Sigmoid colon (tissue), 7 donors: ENCODE data around the gene ANO4. TPM values are rescaled to one million over a fixed set of nuclear protein-coding genes. Genes with fewer than 3 reads are reported as not detected.

Source experiments
- DNase-seq: peaks from one replicate; pipeline ENCODE4 v3.0.0-alpha.2; 2019
- H3K27ac ChIP-seq, 4 donors: fragments of 200-600 bp; sonication (generic); one replicate each; pipeline ENCODE4 v1.5.1; 2016 to 2019; ENCODE audit warnings: mild to moderate bottlenecking in 1 of 4
- H3K27me3 ChIP-seq, 3 donors: fragments of 200-600 bp; sonication (generic); one replicate each; pipeline ENCODE4 v1.5.1; 2019; ENCODE audit warnings: mild to moderate bottlenecking in 1 of 3
- H3K36me3 ChIP-seq, 4 donors: fragments of 200-600 bp; sonication (generic); one replicate each; pipeline ENCODE4 v1.5.1; 2016 to 2019
- H3K4me1 ChIP-seq, 4 donors: fragments of 200-600 bp; sonication (generic); one replicate each; pipeline ENCODE4 v1.5.1; 2017 to 2019
- H3K4me3 ChIP-seq, 4 donors: fragments of 200-600 bp; sonication (generic); one replicate each; pipeline ENCODE4 v1.5.1; 2017 to 2019; ENCODE audit warnings: mild to moderate bottlenecking in 2 of 4, moderate library complexity in 1 of 4
- H3K9me3 ChIP-seq, 4 donors: fragments of 200-600 bp in 3 of 4; sonication (generic) in 3 of 4; one replicate each; pipeline versions ENCODE4 v1.5.1 to v1.6.1; 2013 to 2019
- EP300 ChIP-seq, 4 donors: sonication (generic); formaldehyde crosslinking; IDR thresholded peaks; one replicate each; pipeline ENCODE4 v1.6.1; 2017; ENCODE audit warnings: antibody characterized with exemption in 4 of 4
- POLR2A ChIP-seq, 2 donors: fragments of 450-650 bp; IDR thresholded peaks; one replicate each; pipeline ENCODE4 v1.6.1; 2016; ENCODE audit warnings: antibody characterized with exemption in 2 of 2, mild to moderate bottlenecking in 2 of 2, moderate library complexity in 2 of 2
- POLR2AphosphoS5 ChIP-seq, 4 donors: sonication (generic); formaldehyde crosslinking; IDR thresholded peaks; one replicate each; pipeline ENCODE4 v1.6.1; 2017; ENCODE audit warnings: antibody characterized with exemption in 4 of 4
- WGBS, 2 donors: extraction: QIAGEN DNeasy Blood & Tissue Kit; methylation state at CpG; one replicate each; pipeline ENCODE4 v1.1.7; 2013; 5-methylcytosine and 5-hydroxymethylcytosine counted together
- intact Hi-C: fragments of 100-400 bp; cut with DNase I; formaldehyde crosslinking; loops from one replicate; pipeline ENCODE4 v1.15.1; 2023
- polyA plus RNA-seq, 3 donors: library from polyadenylated mRNA; stranded (reverse); fragments of 200-250 nt; gene quantifications; one replicate each; pipeline ENCODE4 v1.2.3, GENCODE V29; 2013
- total RNA-seq, 4 donors: library from RNA; depleted of rRNA; stranded (reverse); fragments of >200 nt; gene quantifications; one replicate each; pipeline ENCODE4 v1.1.0, GENCODE V29; 2016
- TF ChIP-seq, protein P1 (sequence below), 4 experiments: fragments of 450-650 bp in 3 of 4; fragments of 200-600 bp in 1 of 4; IDR thresholded peaks; one replicate each; pipeline ENCODE4 v1.5.1; 2016 to 2019; ENCODE audit warnings: antibody characterized with exemption in 4 of 4, mild to moderate bottlenecking in 3 of 4, moderate library complexity in 2 of 4
- donor health status: healthy with polysubstance abuse.
- donor health status: Bipolar disorder and iron deficiency.
- donor health status: healthy.

The ANO4 gene
- total and polyA plus RNA-seq, 7 donors = 0.09 to 3.3 (median 0.41) TPM; not detected in 2

DNA sequence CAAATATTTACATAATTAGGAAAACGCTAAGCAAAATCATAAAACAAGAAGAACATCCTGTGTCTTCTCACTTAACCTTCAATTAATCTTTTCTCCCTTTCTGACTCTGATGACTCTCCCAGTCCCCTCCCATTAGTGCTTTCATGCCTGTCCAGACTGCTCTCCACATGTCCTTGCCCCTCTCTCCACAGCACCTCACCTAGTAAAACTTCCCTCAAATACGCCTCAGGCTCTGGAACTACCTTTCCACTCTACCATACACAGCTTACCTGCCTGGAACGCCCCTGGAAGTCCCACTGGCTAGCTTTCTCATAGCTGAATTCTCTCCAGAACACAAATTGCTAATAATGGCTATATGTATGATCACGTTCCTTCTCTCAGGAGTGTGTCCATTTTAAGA, 370.7 kb downstream of the ANO4 start:
- Histone ChIP-seq H3K4me1 (no peaks in the 10 kb centered on the region), H3K27me3 (no peaks in the 10 kb centered on the region), H3K36me3 (no peaks in the 10 kb centered on the region), H3K9me3 (no peaks in the 10 kb centered on the region), H3K4me3 (no peak overlapping the region), H3K27ac (no peak overlapping the region)
- no peak for DNase-seq
- TF ChIP-seq POLR2AphosphoS5 (IDR thresholded peaks at IDR 0.05) (no peak), EP300 (IDR thresholded peaks at IDR 0.05) (no peak), POLR2A (IDR thresholded peaks at IDR 0.05) (no peak)
- TF ChIP-seq, protein P1, sequence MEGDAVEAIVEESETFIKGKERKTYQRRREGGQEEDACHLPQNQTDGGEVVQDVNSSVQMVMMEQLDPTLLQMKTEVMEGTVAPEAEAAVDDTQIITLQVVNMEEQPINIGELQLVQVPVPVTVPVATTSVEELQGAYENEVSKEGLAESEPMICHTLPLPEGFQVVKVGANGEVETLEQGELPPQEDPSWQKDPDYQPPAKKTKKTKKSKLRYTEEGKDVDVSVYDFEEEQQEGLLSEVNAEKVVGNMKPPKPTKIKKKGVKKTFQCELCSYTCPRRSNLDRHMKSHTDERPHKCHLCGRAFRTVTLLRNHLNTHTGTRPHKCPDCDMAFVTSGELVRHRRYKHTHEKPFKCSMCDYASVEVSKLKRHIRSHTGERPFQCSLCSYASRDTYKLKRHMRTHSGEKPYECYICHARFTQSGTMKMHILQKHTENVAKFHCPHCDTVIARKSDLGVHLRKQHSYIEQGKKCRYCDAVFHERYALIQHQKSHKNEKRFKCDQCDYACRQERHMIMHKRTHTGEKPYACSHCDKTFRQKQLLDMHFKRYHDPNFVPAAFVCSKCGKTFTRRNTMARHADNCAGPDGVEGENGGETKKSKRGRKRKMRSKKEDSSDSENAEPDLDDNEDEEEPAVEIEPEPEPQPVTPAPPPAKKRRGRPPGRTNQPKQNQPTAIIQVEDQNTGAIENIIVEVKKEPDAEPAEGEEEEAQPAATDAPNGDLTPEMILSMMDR (IDR thresholded peaks at IDR 0.05) = no peak
- 63 to 75% methylated on average over 4 of the region's 4 CpGs for WGBS, 2 donors
- intact Hi-C loops = no loop called here

DNA sequence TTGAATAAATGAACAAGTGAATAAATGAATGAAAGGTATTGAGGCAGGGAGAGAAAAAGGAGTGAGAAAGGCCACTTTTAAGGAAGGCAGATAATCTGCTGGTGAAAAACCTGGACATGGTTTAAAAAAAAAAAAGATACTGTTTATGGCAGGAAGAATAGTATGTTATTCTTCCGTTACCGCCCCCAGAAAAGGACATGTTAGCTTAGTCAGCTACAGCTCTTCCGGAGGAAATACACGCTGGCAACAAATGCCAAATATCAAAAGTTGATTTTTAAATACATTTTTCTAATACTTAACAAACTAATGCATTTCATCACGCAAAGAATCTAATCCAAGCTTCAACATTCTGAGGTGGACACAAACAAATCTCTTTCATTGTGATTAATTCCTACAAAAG, 372.3 kb downstream of the ANO4 start:
- Histone ChIP-seq H3K4me1 (no peaks in the 10 kb centered on the region), H3K27me3 (no peaks in the 10 kb centered on the region), H3K9me3 (no peaks in the 10 kb centered on the region), H3K27ac (no peak overlapping the region), H3K4me3 (no peak overlapping the region), H3K36me3 (no peaks in the 10 kb centered on the region)
- intact Hi-C loops = no loop called here
- no peak for DNase-seq
- TF ChIP-seq EP300 (IDR thresholded peaks at IDR 0.05) (no peak), POLR2AphosphoS5 (IDR thresholded peaks at IDR 0.05) (no peak), POLR2A (IDR thresholded peaks at IDR 0.05) (no peak)
- TF ChIP-seq, protein P1 (IDR thresholded peaks at IDR 0.05) = no peak
- 61 to 82% methylated on average over 5 of the region's 5 CpGs for WGBS, 2 donors

DNA sequence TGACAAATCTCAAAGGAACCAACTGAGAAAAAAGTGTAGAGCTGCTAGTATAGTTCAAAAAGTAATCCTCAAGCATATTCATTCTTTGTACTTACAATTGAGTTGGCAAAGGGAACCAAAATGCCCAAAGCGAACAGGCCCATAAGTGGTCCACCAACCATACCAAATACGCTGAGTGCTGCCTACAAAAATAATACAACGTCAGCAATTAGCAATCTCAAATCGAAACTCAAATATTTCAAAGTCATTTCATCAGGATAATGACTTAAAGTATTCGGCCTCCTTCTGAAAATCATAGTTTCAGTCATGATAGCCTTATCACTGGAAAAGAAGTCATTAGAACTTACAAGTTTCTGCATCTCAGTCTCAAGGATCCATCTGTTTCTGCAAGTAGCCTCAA, 373.4 kb downstream of the ANO4 start:
- Histone ChIP-seq H3K4me1 (no peaks in the 10 kb centered on the region), H3K9me3 (no peaks in the 10 kb centered on the region), H3K4me3 (no peak overlapping the region), H3K27me3 (no peaks in the 10 kb centered on the region), H3K27ac (no peak overlapping the region), H3K36me3 (no peaks in the 10 kb centered on the region)
- WGBS, 2 donors = 94% methylated on average over 5 of the region's 5 CpGs
- no peak for TF ChIP-seq EP300 (IDR thresholded peaks at IDR 0.05)
- no peak for TF ChIP-seq POLR2AphosphoS5 (IDR thresholded peaks at IDR 0.05)
- TF ChIP-seq POLR2A (IDR thresholded peaks at IDR 0.05) = no peak
- TF ChIP-seq, protein P1 (IDR thresholded peaks at IDR 0.05) = no peak
- intact Hi-C loops = no loop called here
- no peak for DNase-seq

DNA sequence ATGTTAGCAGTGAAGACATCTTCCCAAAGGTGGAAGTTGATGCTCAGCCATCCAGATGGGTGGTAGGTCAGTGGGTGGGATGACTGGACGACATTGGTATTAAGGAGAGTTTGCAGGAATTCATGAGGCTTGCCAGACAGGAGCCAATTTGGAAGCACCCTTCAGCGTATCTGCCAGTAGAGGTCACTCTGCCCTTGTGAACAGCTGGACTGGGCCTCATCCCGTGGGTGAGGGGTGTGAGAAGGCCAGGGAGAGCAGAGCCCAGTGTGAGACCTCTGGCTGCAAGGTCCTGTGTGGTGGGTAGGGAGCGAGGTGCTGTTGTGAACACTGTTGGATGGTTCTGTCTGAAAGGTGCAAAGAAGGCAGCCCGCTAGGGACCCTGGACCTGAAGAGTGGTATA, 377.7 kb downstream of the ANO4 start:
- Histone ChIP-seq H3K4me3 (no peak overlapping the region), H3K9me3 (no peaks in the 10 kb centered on the region), H3K27ac (no peak overlapping the region), H3K36me3 (no peaks in the 10 kb centered on the region), H3K4me1 (no peaks in the 10 kb centered on the region), H3K27me3 (no peaks in the 10 kb centered on the region)
- WGBS, 2 donors = 45 to 51% methylated on average over 5 of the region's 5 CpGs
- intact Hi-C loops = no loop called here
- TF ChIP-seq EP300 (IDR thresholded peaks at IDR 0.05) (no peak), POLR2A (IDR thresholded peaks at IDR 0.05) (no peak), POLR2AphosphoS5 (IDR thresholded peaks at IDR 0.05) (no peak)
- TF ChIP-seq, protein P1 (IDR thresholded peaks at IDR 0.05) = no peak
- no peak for DNase-seq

DNA sequence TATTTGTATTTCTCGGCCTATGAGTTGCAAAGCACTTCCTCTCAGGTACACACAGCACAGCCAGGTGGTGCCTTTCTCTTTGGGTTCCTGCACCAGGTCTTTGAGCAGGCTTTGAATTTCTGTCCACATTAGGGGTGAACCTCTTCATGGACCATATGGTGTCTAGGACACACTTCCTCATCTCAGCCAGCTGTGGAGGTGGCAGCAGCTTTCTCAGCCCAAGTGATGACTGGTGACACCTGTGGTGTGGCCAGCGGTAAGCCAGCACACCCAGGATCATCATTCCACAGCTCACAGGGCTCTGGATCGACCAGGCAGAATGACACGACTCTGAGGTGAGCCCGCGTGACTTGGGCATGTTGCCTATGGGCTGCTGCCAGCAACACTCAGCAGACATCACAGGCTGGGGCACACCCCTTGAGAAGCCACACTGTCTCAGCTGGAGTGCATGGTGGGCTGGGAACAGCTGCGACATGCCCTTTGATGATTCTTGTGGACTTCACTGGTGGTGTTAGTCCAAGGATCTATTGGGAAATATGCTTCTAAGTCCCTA, 378.7 kb downstream of the ANO4 start:
- H3K27me3 ChIP-seq = no peaks in the 10 kb centered on the region
- no peak for DNase-seq
- intact Hi-C loops = no loop called here
- no peaks in the 10 kb centered on the region for H3K36me3 ChIP-seq
- no peaks in the 10 kb centered on the region for H3K9me3 ChIP-seq
- no peaks in the 10 kb centered on the region for H3K4me1 ChIP-seq
- no peak overlapping the region for H3K4me3 ChIP-seq
- H3K27ac ChIP-seq = no peak overlapping the region
- no peak for TF ChIP-seq EP300 (IDR thresholded peaks at IDR 0.05)
- no peak for TF ChIP-seq POLR2A (IDR thresholded peaks at IDR 0.05)
- WGBS, 2 donors = 89 to 90% methylated on average over 7 of the region's 7 CpGs
